Measurements from ENCODE around the gene C22orf31.

C22orf31 gene

GRCh38 chr22:29102300-29102699 is 40.7 kb upstream of the C22orf31 start:
- no peaks in the 10 kb centered on the region for H3K36me3 ChIP-seq (ENCODE audit: insufficient read depth, insufficient read length, low read length)
- no peaks in the 10 kb centered on the region for H3K9me3 ChIP-seq (ENCODE audit: insufficient read depth, low read length)
- no peaks in the 10 kb centered on the region for H3K4me1 ChIP-seq (ENCODE audit: insufficient read depth, insufficient read length)
- DNase-seq (ENCODE audit: low read depth, low spot score) = no peak
- no peak overlapping the region for H3K4me3 ChIP-seq (ENCODE audit: insufficient read length, low read depth)
- H3K27me3 ChIP-seq (ENCODE audit: insufficient read depth, insufficient read length) = no peaks in the 10 kb centered on the region
- no peak for TF ChIP-seq ZNF274 (IDR thresholded peaks at IDR 0.05; ENCODE audit: low read depth, low read length)
- TF ChIP-seq SUZ12 (IDR thresholded peaks at IDR 0.05; ENCODE audit: extremely low read depth, insufficient read depth, insufficient read length) = no peak
- no peak for TF ChIP-seq YY1 (IDR thresholded peaks at IDR 0.05; ENCODE audit: insufficient read depth, insufficient read length)
- no peak overlapping the region for H3K9ac ChIP-seq (ENCODE audit: insufficient read length, low read depth)

- DNase-seq (ENCODE audit: low read depth, low spot score) = no peak
- Histone ChIP-seq H3K36me3 (ENCODE audit: insufficient read depth, insufficient read length, low read length) (peaks cover 4% of the 10 kb centered on the region), H3K4me1 (ENCODE audit: insufficient read depth, insufficient read length) (no peaks in the 10 kb centered on the region), H3K9me3 (ENCODE audit: insufficient read depth, low read length) (no peaks in the 10 kb centered on the region), H3K4me3 (ENCODE audit: insufficient read length, low read depth) (no peak overlapping the region), H3K9ac (ENCODE audit: insufficient read length, low read depth) (no peak overlapping the region), H3K27me3 (ENCODE audit: insufficient read depth, insufficient read length) (no peaks in the 10 kb centered on the region)
- no peak for TF ChIP-seq ZNF274 (IDR thresholded peaks at IDR 0.05; ENCODE audit: low read depth, low read length)
- no peak for TF ChIP-seq YY1 (IDR thresholded peaks at IDR 0.05; ENCODE audit: insufficient read depth, insufficient read length)
- no peak for TF ChIP-seq SUZ12 (IDR thresholded peaks at IDR 0.05; ENCODE audit: extremely low read depth, insufficient read depth, insufficient read length)
These were observed 36.7 kb upstream of the C22orf31 start for GRCh38 chr22:29098296-29098695.

GRCh38 chr22:29096736-29097669 is 35.4 kb upstream of the C22orf31 start:
- Histone ChIP-seq H3K4me3 (ENCODE audit: insufficient read length, low read depth) (no peak overlapping the region), H3K36me3 (ENCODE audit: insufficient read depth, insufficient read length, low read length) (peaks cover 4% of the 10 kb centered on the region), H3K27me3 (ENCODE audit: insufficient read depth, insufficient read length) (no peaks in the 10 kb centered on the region), H3K9ac (ENCODE audit: insufficient read length, low read depth) (no peak overlapping the region), H3K9me3 (ENCODE audit: insufficient read depth, low read length) (no peaks in the 10 kb centered on the region), H3K4me1 (ENCODE audit: insufficient read depth, insufficient read length) (no peaks in the 10 kb centered on the region)
- TF ChIP-seq SUZ12 (IDR thresholded peaks at IDR 0.05; ENCODE audit: extremely low read depth, insufficient read depth, insufficient read length) (no peak), ZNF274 (IDR thresholded peaks at IDR 0.05; ENCODE audit: low read depth, low read length) (no peak), YY1 (IDR thresholded peaks at IDR 0.05; ENCODE audit: insufficient read depth, insufficient read length) (no peak)
- DNase-seq (ENCODE audit: low read depth, low spot score) = no peak

GRCh38 chr22:29095459-29095858 is 33.8 kb upstream of the C22orf31 start:
- H3K9ac ChIP-seq (ENCODE audit: insufficient read length, low read depth) = no peak overlapping the region
- no peaks in the 10 kb centered on the region for H3K4me1 ChIP-seq (ENCODE audit: insufficient read depth, insufficient read length)
- H3K27me3 ChIP-seq (ENCODE audit: insufficient read depth, insufficient read length) = no peaks in the 10 kb centered on the region
- no peak for DNase-seq (ENCODE audit: low read depth, low spot score)
- TF ChIP-seq SUZ12 (IDR thresholded peaks at IDR 0.05; ENCODE audit: extremely low read depth, insufficient read depth, insufficient read length) (no peak), YY1 (IDR thresholded peaks at IDR 0.05; ENCODE audit: insufficient read depth, insufficient read length) (no peak), ZNF274 (IDR thresholded peaks at IDR 0.05; ENCODE audit: low read depth, low read length) (no peak)
- H3K4me3 ChIP-seq (ENCODE audit: insufficient read length, low read depth) = no peak overlapping the region
- peaks cover 4% of the 10 kb centered on the region for H3K36me3 ChIP-seq (ENCODE audit: insufficient read depth, insufficient read length, low read length)
- H3K9me3 ChIP-seq (ENCODE audit: insufficient read depth, low read length) = no peaks in the 10 kb centered on the region

GRCh38 chr22:29093501-29094300 is 32.1 kb upstream of the C22orf31 start:
- TF ChIP-seq YY1 (IDR thresholded peaks at IDR 0.05; ENCODE audit: insufficient read depth, insufficient read length) (no peak), ZNF274 (IDR thresholded peaks at IDR 0.05; ENCODE audit: low read depth, low read length) (no peak), SUZ12 (IDR thresholded peaks at IDR 0.05; ENCODE audit: extremely low read depth, insufficient read depth, insufficient read length) (no peak)
- no peak for DNase-seq (ENCODE audit: low read depth, low spot score)

GRCh38 chr22:29093030-29093429 is 31.4 kb upstream of the C22orf31 start:
- Histone ChIP-seq H3K9me3 (ENCODE audit: insufficient read depth, low read length) (no peaks in the 10 kb centered on the region), H3K9ac (ENCODE audit: insufficient read length, low read depth) (no peak overlapping the region), H3K27me3 (ENCODE audit: insufficient read depth, insufficient read length) (no peaks in the 10 kb centered on the region), H3K36me3 (ENCODE audit: insufficient read depth, insufficient read length, low read length) (peaks cover 4% of the 10 kb centered on the region), H3K4me3 (ENCODE audit: insufficient read length, low read depth) (no peak overlapping the region), H3K4me1 (ENCODE audit: insufficient read depth, insufficient read length) (no peaks in the 10 kb centered on the region)
- no peak for DNase-seq (ENCODE audit: low read depth, low spot score)
- TF ChIP-seq ZNF274 (IDR thresholded peaks at IDR 0.05; ENCODE audit: low read depth, low read length) = no peak
- TF ChIP-seq YY1 (IDR thresholded peaks at IDR 0.05; ENCODE audit: insufficient read depth, insufficient read length) = no peak
- TF ChIP-seq SUZ12 (IDR thresholded peaks at IDR 0.05; ENCODE audit: extremely low read depth, insufficient read depth, insufficient read length) = no peak

More at GRCh38 chr22:29093501-29094300, 32.1 kb upstream of the C22orf31 start:
- Histone ChIP-seq H3K4me1 (ENCODE audit: insufficient read depth, insufficient read length) (no peaks in the 10 kb centered on the region), H3K9ac (ENCODE audit: insufficient read length, low read depth) (no peak overlapping the region), H3K27me3 (ENCODE audit: insufficient read depth, insufficient read length) (no peaks in the 10 kb centered on the region), H3K9me3 (ENCODE audit: insufficient read depth, low read length) (no peaks in the 10 kb centered on the region), H3K36me3 (ENCODE audit: insufficient read depth, insufficient read length, low read length) (peaks cover 4% of the 10 kb centered on the region), H3K4me3 (ENCODE audit: insufficient read length, low read depth) (no peak overlapping the region)

GRCh38 chr22:29092243-29092642 is 30.6 kb upstream of the C22orf31 start:
- Histone ChIP-seq H3K4me3 (ENCODE audit: insufficient read length, low read depth) (no peak overlapping the region), H3K4me1 (ENCODE audit: insufficient read depth, insufficient read length) (no peaks in the 10 kb centered on the region), H3K9ac (ENCODE audit: insufficient read length, low read depth) (no peak overlapping the region), H3K9me3 (ENCODE audit: insufficient read depth, low read length) (no peaks in the 10 kb centered on the region), H3K36me3 (ENCODE audit: insufficient read depth, insufficient read length, low read length) (peaks cover 4% of the 10 kb centered on the region), H3K27me3 (ENCODE audit: insufficient read depth, insufficient read length) (no peaks in the 10 kb centered on the region)
- no peak for DNase-seq (ENCODE audit: low read depth, low spot score)
- TF ChIP-seq ZNF274 (IDR thresholded peaks at IDR 0.05; ENCODE audit: low read depth, low read length) = no peak
- no peak for TF ChIP-seq YY1 (IDR thresholded peaks at IDR 0.05; ENCODE audit: insufficient read depth, insufficient read length)
- TF ChIP-seq SUZ12 (IDR thresholded peaks at IDR 0.05; ENCODE audit: extremely low read depth, insufficient read depth, insufficient read length) = no peak

Measured in NT2/D1 (cell line).